Measurements from ENCODE around the gene UNC5CL.

The UNC5CL gene

DNA sequence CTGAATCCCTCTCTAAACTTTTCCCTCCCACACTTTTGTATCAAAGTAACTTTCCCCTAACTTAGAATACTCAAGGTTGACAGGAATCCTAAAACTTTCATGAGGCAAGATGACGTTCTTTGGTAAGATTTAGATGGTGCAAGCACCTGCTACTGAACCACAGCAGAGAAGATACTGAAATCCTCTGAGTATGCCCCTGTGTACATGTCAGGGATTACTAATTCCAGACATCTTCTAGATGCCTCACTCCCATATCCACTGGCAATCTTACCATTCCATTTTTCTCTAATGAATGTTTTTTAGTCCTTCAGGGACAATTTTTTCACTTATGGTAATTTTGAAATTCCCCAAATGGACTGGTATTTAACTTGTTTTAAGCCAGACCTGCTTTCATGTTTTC lies 23.0 kb upstream of the UNC5CL start:
- DNase-seq (ENCODE audit: low read depth): no peak

DNA sequence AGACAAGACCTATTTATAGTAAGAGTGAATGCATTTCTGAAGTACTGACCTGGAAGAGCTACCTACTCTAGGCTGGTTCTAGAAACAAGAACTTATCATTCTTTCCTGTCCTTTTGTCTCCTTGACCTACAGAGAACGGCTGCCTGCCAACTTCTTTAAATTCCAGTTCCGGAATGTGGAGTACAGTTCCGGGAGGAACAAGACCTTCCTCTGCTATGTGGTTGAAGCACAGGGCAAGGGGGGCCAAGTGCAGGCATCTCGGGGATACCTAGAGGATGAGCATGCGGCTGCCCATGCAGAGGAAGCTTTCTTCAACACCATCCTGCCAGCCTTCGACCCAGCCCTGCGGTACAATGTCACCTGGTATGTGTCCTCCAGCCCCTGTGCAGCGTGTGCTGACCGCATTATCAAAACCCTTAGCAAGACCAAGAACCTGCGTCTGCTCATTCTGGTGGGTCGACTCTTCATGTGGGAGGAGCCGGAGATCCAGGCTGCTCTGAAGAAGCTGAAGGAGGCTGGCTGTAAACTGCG lies 22.2 kb upstream of the UNC5CL start:
- no peak for DNase-seq (ENCODE audit: low read depth)

DNA sequence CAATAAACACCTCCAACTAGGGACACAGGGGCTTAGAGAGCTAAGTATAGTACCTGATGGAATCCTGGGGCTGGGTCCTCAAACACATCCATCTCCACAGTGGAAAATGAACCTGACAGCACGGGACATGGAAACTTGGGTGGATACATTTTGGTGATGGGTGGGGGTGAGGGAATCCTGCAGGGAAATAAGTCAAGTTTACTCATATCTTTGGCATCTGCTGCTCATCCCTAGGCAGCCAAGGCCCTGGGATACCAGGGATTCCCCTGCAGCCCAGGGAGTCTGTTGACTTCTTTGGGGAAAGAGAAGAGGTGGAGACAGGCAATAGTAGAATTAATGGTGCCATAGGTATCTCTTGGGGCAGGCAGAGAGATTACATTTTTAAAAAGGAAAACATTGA lies 20.5 kb upstream of the UNC5CL start:
- DNase-seq (ENCODE audit: low read depth): no peak

DNA sequence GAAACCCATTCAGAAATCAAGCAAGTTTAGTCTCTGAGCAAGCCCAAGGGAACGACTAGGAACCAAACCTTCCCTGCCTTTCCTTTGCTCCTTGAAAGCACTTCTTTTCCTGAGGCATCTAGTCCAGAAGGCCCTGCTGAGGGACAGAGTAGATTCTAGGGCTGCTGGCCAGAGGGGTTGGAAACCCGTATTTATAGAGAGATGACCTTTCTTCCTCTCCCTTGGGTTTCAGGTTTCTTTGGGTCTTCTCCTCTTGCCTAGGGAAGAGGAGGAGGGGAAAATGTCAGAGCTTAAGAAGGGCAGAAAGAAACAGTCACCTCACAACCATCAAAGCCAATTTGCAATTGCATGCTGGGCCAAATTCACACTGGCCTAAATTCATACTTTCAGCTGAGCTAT lies 19.8 kb upstream of the UNC5CL start:
- DNase-seq (ENCODE audit: low read depth): no peak

DNA sequence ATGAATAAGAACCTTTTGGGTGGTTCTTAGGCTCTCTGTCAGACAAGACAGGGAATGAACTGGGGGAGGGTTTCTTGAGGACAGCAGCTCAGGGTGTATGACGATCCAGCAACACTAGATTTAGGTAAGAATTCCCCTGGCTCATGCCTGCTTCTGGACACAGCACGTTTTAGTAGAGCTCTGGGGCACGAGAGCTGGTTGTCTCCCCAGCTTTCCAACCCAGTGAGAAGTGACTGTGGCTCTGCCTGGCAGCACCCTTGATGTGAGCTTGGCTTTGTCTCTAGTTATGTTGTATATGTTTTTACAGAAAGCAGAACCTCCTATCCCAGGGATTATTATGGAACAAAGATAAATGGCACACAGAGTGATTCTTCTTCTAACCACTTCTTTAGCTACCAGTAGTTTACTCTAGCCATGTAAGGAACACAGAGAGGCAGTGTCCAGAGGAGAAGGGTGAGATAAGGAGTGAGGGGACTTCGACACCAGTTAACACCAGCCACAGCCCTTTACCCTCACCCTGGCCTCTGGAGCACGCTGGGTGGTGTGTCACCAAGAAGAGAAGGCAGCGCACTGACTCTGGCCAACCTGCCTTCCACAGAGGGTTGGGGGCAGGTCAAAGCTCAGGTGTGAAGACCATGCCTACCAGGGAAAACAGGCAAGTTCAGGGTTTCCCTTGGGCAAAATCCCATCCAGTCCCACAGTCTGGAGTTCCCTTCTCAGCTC lies 17.9 kb upstream of the UNC5CL start:
- no peak for DNase-seq (ENCODE audit: low read depth)

DNA sequence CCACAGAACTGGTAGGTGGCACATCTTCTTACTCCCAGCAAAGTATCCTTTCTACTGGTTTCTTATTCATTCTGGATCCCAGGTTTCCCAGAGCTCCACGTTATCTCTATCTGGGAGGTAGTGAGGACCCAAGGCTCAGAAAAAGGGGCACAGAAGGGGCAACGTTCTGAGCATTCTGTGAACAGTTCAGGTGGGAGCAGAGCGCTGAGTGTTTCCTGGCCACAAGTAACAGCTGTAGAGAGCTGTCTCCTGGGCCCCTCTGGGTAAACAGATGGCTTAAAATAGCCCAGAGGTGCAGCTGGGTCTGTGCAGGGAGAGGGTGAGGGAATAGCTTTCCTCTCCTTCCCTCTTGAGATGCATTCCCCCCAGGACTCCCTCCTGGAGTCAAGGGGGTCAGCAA lies 16.1 kb upstream of the UNC5CL start:
- no peak for DNase-seq (ENCODE audit: low read depth)

DNA sequence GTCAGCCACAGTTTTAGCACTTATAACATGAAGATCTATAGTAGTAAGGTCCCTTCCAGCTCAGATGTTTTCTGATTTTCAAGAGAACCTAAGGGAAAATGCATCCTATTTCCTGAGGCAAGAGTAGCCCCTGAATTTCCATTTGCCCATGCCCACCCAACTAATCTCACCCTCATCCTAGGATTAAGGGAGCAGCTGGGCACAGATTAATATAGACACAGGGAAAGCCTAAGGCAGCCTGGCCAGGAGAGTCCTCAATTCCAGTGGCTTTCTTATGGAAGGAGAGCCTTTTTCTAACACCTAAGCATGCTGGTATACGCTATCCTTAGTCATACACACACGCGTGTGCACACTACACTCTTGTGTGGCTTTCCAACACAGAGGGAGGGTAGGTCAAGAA lies 15.5 kb upstream of the UNC5CL start:
- no peak for DNase-seq (ENCODE audit: low read depth)

DNA sequence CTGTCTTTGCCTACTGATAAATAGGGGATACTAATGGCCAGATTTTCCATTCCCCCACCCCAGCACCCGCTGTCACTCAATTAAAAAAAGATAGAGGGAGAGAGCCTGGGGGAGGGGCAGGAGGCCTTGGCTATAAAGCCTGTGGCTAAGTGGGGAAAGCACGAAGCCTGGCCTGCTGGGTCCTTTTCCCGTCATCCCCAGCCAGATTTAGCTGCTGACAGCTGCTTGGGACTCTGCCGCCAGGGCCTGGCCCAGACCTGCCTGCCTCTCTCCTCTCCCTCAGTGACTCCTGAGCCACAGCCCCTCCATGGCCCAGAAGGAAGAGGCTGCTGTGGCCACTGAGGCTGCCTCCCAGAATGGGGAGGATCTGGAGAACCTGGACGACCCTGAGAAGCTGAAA lies 14.0 kb upstream of the UNC5CL start, which contains the start of gene APOBEC2:
APOBEC2 (plus strand) TSS at position 162 of the 400 bp plus-strand sequence; CDS start at position 308, 146 bp downstream.
- no peak for DNase-seq (ENCODE audit: low read depth)

DNA sequence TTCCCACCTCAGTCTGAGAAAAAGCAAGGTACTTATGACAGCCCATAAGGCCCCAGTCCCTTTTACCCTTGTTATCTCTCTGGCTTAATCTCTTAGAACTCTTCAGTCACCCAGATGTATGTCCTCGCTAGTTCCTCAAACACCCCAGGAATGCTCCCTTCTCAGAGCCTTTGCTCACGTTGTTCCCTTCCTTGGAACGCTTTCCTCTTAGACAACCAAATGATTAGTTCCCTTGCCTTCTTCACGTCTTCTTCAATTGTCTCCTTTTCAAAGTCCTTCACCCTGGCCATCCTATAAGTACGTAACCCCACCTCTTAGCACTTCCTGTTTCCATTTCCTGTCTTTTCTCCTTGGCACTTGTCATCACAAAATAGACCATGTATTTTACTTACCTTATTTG lies 12.9 kb upstream of the UNC5CL start:
- no peak for DNase-seq (ENCODE audit: low read depth)

DNA sequence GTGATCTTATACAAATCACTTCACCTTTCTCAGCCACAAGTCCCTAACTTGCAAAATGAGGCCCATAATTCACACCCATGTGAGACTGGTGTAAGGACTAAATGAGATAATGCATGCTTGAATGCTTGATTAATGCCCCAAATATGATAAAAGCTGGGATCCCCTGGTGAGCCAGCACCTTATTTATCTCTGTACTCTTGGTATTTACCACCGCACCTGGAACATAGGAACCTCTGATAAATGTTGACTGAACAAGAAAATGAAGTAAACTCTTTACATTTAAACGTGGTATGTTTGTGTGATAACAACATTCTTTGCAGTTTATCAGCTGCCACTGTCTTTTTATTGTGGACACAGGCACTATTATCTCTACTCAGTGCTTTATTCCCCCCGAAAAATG lies 11.5 kb upstream of the UNC5CL start:
- DNase-seq (ENCODE audit: low read depth): no peak

DNA sequence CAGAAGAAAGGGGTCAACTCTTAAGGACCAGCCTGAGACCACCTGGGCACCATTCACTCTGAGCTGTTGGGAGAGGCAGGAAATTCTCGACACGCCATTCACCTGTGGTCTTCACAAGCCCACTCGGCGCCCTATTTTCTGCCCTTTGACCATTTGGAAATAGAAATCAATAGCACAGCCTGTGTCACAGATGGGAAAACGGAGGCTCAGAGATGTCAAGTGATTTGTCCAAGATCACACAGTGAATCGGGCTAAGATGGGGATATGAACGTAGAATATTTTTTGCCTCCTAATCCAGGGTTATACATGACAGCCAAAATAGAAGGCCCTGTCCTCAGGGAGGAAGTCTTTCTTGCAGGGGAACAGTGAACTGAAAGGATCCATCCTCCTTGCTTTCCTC lies 10.9 kb upstream of the UNC5CL start:
- no peak for DNase-seq (ENCODE audit: low read depth)

DNA sequence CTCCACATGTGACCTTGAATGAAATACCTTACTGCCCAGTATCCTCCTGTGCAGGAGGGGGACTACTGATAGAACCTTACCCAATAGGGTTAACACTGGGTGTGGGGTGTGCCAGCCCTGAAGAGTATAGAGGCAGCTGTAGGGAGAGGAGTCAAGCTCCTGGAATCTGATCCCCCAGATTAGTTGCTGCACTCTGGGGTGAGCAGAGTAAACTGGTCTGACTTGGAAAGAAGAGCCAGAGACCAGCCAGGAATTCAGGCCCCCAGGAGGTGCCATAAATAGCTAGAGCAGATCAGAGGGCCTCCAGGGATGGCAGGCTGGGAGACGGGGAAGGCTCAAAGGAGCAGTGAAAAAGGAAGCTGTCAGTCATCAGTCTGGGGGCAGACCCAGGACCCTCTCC lies 10.5 kb upstream of the UNC5CL start:
- DNase-seq (ENCODE audit: low read depth): no peak

DNA sequence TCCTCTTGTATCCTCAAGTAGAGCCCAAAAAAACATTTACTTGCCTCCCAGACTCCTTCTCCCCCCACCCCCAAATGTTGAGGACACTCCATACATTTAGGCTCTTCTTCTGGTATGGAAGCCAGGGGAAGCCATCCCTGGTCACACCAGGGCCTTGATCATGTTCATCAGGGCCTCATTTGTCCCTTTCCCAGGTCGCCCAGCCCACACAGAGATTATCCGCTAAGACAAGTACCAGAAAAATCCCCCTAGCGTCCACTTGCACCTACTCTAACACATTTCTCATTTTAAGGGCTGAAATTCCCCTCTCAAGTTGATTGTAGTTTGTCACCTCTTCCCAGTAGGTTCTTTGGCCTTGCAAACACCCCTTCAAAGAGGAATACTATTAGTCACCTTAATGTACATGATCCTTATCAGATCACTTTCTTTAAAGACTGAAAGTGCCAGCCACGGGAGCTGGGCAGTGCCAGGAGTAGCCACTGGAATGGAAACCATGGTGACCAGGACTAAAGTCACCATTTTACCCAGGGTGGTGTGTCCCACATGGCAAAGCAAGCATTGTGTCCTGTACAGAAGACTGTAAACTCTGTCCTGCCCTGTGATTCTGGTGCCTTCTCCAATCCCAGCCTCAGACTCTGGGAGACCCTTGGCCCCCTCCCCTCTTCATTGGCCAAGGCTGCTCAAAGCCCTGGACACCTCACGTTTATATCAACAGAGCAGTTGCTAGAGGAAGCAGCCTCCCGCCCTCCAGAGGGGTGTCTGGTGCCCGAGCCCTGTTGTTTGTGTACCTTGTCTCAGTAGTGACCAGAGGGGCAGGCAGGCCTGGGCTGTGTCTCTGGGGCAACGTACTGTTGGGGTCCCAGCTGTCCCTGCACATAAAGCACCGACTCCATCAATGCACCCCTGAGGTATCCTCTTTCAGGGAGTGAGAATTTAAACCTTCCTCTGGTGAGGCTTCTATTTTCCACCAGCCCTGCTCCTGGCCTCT lies 9.0 kb upstream of the UNC5CL start:
- DNase-seq (ENCODE audit: low read depth): no peak

DNA sequence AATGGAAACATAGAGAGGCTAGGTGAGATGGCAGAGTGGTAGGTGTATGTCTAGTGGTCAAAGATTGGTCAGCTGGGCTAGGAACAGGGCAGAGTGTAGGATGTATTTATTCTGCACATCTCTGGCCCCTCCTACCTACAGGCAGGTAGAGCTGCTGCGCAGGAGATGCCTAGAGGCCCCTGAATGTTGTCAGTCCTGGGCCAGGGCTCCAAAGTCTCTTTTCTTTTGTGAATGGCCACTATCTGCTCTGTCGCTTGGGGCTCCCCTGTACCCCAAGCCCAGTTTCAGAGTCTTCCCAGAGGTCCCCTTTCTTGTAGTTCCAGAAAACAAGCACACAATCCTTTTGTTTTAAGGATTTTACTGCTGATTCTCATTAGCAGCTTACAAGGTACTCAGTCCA lies 8.3 kb upstream of the UNC5CL start:
- DNase-seq (ENCODE audit: low read depth): no peak

DNA sequence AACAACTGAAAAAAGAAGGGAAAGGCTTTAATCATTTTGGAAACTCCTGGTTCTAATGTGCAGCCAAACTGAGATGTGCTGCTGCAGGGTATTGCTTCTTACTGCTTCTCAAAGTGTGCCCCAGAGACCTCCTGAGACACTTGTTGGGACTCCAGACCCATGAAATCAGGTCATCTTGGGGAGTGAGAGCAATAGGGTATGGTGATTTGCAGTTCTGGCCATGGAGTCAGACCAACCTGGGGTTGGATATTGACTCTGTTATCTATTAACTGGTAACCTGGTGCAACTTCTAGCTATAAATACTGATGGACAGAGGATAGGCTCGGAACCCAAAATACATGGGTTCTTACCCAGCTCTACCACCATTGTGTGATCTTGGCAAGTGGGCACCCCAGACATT lies 7.1 kb upstream of the UNC5CL start:
- DNase-seq (ENCODE audit: low read depth): no peak

DNA sequence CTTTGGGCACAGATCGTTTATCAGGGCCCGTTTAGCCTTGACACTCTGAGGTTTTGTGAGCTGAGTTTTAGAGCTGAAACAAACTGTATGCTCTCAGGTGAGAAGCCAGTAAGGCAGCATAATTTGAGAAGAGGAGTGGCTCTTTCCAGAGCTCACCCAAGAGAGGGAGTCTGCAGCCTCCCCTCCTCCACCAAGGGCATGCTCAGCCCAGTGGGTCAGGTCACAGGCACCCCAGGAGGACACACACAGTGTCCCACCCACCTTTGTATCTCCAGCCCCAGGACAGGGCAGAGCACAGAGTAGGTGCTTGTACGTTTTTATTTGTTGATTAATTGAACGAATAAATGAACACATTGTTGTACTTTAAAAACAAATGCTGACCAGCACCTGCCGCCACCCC lies 6.6 kb upstream of the UNC5CL start:
- DNase-seq (ENCODE audit: low read depth): no peak

DNA sequence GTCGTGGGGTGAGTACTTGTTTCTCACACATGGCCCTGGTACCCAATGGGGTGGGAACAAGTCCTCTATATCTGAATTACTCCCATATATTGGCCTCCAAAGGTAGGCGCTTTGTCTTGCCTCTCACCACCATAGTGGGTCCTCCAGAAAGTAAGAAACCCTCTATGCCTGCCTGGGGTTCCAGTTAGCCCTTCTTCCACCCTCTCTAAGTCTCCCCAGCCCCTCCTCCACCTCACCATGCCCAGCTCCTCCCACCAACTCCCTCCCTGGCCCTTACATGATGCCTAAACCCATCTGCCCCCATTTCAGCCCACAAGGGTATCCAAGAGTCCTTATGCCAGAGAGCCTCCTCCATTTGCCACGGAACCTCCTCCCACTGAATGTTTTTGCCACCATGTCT lies 4.1 kb upstream of the UNC5CL start:
- DNase-seq (ENCODE audit: low read depth): no peak

DNA sequence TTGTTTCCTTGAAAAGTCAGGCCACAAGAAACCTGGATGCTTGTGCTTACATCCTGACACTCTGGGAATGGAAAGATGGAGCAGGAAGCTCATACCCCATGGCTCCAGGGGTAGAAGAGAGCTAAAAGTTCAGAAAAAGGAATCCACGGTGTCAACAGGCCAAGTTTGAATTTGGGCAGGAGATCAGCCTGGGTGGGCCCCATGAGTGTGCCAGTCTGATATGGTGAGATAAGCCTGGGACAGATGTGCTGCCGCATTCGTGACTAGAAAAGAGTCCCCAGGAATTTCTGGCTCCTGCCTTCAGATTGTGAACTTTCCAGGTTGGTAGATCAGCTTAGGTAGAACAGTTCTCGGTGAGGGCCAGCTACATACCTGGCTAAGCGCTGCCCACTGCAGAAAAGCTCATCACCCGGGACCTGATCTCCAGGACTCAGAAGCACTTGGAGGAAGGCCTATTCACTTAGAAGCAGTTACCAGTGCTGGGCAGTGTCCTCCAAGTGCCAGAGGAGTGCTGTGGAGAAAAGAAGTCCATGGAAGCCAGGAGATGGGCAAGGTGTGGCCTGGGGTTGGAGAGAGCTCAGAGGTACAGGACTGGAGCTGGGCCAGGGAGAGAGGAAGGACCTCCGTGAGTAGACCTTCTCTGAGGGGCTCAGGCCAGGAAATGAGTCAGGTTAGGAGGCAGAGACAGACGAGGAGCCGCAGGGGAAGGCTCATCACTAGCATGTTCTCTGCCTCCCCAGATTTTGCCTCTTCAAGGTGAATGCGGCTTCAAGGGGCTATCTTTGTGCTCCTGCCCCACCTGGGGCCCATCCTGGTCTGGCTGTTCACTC lies 3.4 kb upstream of the UNC5CL start, which contains the start of gene TSPO2:
TSPO2 (plus strand) TSS at position 242 of the 830 bp plus-strand sequence; CDS start at position 761, 519 bp downstream.
- no peak for DNase-seq (ENCODE audit: low read depth)

DNA sequence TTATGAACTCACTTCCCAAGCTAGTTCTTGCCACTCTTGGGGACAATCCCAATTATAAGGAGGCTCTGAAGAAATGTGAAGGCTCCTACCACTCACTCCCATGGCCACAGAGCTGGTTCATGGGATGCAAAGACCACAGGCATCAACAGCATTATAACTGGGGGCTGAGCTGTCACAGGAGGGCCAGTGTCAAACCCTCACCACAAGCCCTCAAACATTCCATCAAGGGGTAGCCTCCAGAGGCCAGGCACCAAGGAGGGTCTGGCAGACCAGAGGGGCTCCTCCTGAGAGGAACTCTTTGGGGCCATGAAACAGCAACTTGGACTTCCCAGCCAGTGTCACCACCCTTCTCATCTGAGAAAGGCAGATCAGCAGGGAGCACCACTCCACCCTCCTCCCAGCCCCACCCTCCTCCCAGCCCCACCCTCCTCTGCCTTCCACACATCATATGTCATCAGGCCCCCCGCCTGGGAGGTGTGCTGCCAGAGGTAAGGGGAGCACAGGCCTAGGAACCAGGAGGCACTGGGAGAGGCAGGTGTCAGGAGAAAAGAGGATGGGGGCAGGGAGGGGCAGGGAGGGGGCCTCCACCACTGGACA lies 2.0 kb upstream of the UNC5CL start:
- DNase-seq (ENCODE audit: low read depth): no peak

DNA sequence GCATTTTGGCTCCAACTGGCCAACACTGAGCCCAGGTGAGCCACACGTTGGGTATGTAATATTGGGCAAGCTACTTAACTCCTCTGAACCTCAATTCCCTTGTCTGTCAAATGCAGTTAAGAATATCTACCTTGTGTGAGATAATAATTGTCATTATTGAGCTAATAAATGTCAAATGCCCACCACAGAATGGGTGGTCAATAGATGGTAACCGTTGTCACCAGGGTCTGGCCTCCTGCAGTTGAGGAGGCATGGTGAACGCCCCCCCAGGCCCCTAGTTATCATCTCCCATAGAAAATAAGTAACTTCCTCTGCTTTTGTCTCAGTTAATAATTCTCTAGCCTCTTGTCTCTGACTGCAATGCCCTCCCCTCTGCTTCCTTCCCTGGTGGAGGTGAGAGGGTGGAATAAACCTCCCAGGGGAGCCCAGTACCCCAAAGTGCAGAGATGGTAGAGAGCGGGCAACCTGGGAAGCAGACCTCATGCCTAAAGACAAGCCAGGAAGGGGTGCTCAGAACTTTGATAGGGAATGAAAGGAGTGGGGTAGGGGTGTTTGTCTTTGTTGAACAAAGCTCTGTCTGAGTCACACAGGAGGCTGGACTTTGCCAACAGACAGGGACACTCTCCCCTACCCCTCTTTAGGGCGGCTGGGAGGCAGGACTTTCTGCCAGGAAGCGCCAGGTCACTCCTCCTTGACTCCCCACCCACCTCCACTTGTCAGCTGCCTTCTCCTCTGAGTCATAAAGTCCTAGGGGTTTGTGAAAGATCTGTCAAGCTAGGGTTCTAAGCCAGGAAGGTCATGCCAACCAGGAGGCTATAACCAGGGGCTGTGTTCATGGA lies 1.3 kb upstream of the UNC5CL start:
- DNase-seq (ENCODE audit: low read depth): no peak

DNA sequence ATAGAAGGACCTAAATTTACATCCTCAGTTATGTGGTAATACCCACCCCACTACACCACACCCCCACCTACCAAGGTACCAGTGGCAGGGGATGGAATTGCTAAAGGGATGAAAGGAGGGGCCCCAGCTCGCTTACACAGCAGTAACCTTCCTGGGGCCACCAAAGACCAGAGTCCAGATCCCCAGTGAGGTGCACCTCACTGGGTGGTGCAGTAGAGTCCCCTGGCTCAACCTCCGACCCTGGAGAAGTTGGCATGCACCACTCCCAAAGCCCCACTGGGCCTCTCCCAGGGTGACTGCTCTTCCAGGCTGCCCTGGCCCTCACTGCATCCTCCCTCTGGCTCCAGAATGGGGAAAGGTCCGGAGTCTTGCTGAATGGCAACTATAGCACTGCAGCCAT lies 816 bp downstream of the UNC5CL start:
- no peak for DNase-seq (ENCODE audit: low read depth)

All from activated T-helper 1 cell treated with Interleukin-2 at 50 U/mL for 16 hours (primary cell).